Retinal pigment epithelial cell (primary cell): ENCODE results near the gene MRPS2.

Experiments used
- DNase-seq: peaks from one replicate; pipeline ENCODE4 v3.0.0-alpha.2; 2010; ENCODE audit warnings: low read depth
- H3K4me3 ChIP-seq: 2 replicates; pipeline ENCODE4 v1.5.1; 2011; ENCODE audit warnings: mild to moderate bottlenecking, low read length, control low read depth, moderate library complexity
- CTCF ChIP-seq: conservative IDR thresholded peaks from 2 replicates; pipeline ENCODE4 v1.5.1; 2011; ENCODE audit warnings: low read depth, low read length, control low read depth, inconsistent platforms

The MRPS2 gene

GRCh38 chr9:135482015-135482754 lies 18.3 kb upstream of the MRPS2 start:
- no peak overlapping the region for H3K4me3 ChIP-seq
- TF ChIP-seq CTCF = no peak
- no peak for DNase-seq

DNA sequence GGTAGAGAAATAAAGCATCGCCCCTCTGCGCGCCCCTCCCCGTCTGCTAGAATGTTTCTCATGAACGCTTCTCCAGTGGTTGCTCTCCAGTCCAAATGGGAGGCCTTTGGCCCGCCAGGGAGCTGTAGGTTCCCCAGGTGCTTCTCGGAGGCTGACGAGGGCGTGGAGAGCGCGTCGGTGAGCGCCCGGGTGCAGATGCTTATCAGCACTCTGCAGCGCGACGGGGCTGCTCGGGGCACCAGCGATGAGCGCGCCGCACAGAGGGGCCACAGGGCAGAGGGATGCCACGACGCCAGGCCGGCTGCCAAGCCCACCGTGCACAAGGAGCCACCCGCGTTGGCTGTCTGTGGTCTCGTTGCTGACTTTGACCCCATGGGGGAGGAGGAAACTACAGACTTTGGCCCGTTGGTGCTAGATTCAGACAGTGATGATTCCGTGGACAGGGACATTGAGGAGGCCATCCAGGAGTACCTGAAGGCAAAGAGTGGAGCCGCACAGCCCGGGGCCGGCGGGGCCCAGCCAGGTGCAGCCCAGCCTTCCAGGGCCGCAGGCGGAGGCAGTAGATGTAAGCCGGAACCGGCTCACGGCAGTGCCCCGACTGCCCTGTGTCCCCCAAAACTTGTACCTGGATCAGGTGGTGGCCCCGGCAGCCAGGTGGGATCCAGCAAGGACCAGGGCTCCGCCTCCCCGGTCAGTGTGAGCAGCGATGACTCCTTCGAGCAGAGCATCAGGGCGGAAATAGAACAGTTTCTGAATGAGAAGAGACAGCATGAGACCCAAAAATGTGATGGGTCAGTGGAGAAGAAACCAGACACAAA lies 15.8 kb upstream of the MRPS2 start:
- no peak overlapping the region for H3K4me3 ChIP-seq
- TF ChIP-seq CTCF = no peak
- DNase-seq = no peak

DNA sequence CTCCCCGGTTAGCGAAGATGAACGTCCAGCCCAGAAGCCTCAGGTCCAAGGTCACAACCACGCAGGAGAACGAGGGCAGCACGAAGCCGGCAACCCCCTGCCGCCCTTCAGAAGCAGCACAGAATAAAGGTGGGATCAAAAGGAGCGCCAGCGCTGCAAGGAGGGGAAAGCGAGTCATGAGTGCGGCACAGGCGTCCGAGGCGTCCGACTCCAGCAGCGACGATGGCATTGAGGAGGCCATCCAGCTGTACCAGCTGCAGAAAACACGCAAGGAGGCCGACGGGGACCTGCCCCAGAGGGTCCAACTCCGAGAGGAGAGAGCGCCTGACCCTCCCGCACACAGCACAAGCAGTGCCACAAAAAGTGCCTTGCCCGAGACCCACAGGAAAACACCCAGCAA lies 15.1 kb upstream of the MRPS2 start:
- H3K4me3 ChIP-seq = no peak overlapping the region
- no peak for DNase-seq
- no peak for TF ChIP-seq CTCF

GRCh38 chr9:135485832-135486231 lies 14.7 kb upstream of the MRPS2 start:
- H3K4me3 ChIP-seq = no peak overlapping the region
- no peak for DNase-seq
- TF ChIP-seq CTCF = no peak

DNA sequence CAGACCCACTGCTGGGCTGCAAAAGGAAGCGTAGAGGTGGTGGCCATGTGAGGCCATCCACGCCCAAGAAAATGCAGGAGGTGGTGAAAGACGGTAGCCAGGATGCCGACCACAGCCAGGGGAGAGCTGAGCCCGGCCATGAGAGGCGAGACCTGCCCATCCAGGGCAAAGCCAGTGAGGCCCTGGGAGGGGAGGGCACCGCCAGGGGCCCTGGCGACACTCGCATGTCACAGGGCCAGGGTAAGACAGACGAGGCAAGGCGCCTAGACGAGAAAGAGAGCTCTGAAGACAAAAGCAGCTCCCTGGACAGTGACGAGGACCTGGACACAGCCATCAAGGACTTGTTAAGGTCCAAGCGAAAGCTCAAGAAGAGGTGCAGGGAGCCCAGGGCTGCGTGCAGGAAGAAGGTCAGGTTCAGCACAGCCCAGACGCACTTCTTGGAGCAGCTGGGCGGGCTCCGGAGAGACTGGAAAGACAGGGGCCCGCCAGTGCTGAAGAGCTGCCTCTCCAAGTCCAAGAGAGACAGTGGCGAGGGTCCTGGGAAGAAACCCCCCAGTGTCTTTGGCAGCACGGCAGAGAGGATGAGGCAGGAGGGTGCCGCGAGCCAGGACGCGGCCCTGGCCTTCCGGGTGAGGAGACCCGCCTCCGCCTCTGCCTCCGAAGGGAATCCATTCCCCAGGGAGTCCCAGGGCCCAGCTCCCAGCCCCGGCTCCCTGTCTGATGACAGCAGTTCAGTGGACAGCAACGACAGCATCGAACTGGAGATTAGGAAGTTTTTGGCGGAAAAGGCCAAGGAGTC lies 14.0 kb upstream of the MRPS2 start:
- no peak overlapping the region for H3K4me3 ChIP-seq
- DNase-seq = no peak
- TF ChIP-seq CTCF = no peak

GRCh38 chr9:135487281-135488012 lies 13.0 kb upstream of the MRPS2 start:
- no peak for DNase-seq
- H3K4me3 ChIP-seq = no peak overlapping the region
- no peak for TF ChIP-seq CTCF
